ENCODE results near the gene LRRC43. TPM values are rescaled to one million over a fixed set of nuclear protein-coding genes. Genes with fewer than 3 reads are reported as not detected.
A peak's percentile ranks its signal among the peaks of the same experiment; 100 is the strongest.
"Not testable (repeated sequence)": the region's sequence is repeated elsewhere in the genome, so short reads cannot be mapped to it uniquely, and the experiment has no call there.

The LRRC43 gene
- total RNA-seq, 1 donor from 2014 or later = 1.5 TPM

DNA sequence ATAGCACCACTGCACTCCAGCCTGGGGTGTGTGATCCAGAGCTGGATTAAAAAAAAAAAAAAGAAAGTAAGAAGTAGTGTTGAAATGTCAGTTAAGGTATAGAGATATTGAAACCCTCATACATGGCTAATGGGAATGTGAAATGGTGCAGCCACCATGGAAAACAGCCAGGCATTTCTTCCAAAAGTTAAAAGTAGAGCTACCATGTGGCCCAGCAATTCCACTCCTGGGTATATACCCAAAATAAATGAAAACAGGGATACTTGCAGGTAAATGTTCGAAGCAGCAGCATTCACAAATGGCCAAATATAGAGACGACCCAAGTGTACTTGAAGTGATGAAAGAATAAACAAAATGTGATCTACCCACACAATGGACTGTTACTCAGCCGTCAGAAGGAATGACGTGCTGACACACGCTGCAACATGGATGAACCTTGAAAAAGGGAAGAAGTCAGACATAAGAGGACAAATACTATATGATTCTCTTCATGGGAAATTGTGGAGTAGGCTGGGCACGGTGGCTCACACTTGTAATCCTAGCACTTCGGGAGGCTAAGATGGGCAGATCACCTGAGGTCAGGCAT is 24.1 kb upstream of the LRRC43 start:
- no peak for DNase-seq (ENCODE audit: low read depth in 2 of 2)

DNA sequence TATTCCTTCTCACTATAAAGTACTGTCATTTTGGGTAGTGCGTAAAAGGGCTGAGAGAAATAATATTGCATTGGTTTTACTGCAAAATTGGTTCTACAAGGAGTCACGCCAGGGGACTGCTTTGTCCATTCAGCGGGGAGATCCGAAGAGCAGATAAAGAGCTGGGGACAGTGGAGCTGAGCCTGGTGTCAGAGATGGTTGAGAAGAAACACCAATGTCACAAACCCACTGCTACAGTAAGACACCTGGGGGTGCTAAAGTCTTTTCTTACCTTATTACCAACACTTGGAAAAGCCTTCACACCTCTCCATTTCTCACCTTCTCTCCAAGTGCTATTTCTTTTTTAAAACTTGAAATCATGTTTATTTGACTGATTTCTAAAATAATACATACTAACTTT is 23.0 kb upstream of the LRRC43 start:
- no peak for DNase-seq (ENCODE audit: low read depth in 2 of 2)

DNA sequence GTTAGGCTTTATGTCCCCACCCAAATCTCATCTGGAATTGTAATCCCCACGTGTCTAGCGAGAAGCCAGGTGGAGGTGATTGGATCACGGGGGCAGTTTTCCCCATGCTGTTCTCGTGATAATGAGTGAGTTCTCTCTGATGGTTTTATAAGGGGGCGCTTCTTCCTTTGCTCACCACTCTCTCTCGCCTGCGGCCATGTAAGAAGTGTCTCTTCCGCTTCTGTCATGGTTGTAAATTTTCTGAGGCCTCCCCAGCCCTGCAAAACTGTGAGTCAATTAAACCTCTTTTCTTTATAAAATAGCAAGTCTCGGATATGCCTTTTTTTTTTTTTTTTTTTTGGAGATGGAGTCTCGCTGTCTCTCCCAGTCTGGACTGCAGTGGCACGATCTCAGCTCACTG is 22.2 kb upstream of the LRRC43 start:
- no peak for DNase-seq (ENCODE audit: low read depth in 2 of 2)

DNA sequence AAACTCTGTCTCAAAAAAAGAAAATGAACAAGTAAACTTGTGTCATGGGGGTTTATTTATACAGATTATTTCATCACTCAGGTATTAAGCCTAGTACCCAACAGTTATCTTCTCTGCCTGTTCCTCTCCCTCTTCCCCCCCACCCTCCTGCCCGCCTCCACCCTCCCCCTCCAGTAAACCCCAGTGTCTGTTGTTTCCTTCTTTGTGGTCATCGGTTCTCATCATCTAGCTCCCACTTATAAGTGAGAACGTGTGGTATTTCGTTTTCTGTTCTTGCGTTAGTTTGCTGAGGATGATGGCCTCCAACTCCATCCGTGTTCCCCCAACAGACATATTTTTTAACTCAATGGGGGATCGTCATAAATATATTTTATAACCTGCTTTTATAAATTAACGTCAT is 21.2 kb upstream of the LRRC43 start:
- no peak for DNase-seq (ENCODE audit: low read depth in 2 of 2)

DNA sequence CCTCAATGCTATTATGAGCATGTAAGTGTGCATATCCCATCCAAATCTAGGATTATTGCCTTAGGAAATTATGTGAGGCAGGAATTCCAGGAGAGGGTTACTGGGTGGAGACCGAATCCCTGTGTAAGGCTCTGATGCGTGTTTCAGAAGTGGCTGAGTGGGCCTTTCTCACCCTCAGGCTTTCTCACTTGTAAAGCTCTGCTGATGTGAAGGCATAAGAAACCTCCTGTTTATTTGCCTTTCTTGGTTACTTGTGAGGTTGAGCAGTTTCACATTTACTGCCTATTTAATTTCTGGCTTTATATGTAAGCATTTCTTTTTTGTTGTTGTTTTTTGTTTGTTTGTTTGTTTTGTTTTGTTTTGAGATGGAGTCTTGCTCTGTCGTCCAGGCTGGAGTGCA is 19.9 kb upstream of the LRRC43 start:
- DNase-seq (ENCODE audit: low read depth in 2 of 2) = no peak

DNA sequence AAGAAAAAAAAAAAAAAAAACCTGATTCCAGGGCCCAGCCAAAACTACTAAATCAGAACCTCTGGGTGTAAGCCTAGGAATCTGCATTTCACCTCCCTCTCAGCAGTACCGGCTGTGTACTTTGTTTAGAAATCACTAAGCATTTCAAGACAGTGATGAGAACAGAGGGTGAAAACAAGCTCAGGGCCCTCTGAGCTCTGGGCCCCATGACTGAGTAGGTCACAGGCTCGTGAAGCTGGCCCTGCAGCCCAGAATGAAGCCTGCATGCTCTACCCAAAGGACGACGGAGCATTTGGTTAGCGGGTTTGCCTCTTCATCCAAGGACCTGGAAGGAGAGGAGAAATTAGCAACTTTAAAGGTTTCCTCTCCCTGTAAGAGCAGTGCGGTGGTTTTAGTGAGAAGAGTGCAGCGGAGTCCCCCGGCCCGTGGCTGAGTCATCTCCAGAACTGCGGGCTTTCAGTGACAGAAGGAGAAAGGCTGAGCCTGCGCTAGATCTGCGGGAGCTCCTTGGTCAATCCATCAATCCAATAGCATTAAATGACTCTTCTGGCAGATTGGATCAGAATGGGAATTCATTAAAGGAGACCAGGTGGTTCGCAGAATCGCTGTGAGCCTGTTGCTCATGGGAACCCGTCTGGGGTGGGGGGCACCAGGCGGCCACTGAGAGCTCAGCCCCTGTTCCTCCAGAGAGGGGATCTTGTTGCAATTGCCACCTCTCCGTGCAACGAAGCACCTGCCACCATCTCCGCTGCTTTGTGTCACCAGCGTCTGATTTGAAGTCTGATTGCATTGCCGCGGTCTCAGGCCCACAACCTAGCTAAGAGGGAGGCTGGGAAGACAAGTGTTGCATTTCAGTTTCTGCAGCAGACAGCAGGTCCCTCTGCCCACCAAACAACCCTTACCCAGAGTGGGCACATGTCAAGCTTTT is 16.2 kb upstream of the LRRC43 start:
- DNase-seq (ENCODE audit: low read depth in 2 of 2) = no peak

DNA sequence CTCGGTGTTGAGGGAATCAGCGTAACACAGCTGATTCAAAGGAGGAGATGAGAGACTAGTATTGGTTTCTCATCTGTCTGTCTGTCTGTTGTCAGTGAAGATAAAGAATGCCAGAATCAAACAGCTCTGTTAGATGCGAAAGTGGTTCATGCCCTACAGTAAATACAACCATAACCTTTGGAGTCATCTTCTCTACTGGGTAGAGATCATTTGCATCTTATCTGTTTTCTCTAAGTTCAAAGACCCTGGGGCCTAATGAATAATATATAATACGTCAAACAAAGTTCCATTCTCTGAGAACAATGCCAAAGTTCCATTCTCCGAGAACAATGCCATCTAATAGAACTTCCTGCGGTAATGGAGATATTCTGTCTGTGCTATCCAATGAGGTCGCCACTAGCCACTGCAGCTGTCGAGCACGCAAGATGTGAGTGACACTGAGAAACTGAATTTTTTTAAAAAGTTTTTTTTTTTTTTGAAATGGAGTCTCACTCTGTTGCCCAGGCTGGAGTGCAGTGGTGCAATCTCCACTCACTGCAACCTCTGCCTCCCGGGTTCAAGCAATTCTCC is 15.5 kb upstream of the LRRC43 start:
- peak; percentile 45 to 57 for DNase-seq (ENCODE audit: low read depth in 2 of 2)

DNA sequence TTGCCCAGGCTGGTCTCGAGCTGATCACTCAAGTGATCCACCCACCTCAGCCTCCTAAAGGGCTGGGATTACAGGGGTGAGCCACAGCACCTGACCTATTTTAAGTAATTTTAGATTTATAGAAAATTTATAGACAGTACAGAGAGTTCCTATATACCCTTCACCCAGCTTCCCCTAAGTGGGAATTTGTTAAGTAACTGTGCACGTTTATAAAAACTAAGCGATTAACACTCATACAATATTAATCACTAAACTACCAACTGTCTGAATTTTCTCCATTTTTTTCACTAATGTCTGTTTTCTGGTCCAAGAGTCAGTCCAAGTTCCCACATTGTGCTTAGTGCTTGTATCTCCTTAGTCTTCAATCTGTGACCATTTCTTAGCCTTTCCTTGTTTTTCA is 14.4 kb upstream of the LRRC43 start:
- no peak for DNase-seq (ENCODE audit: low read depth in 2 of 2)

DNA sequence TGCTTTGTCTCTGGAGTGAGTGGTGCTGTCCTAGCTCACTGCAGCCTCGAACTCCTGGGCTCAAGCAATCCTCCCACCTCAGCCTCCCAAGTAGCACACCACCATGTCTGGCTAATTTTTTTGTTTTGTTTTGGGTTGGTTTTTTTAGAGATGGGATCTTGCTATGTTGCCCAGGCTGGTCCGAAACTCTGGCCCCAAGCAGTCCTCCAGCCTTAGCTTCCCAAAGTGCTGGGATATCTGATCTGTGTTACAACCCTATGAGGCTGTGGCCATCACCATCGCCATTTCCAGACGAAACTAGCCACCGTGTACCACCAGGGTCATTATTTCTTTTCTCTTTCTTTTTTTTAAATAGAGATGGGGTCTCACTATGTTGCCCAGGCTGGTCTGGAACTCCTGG is 11.5 kb upstream of the LRRC43 start:
- DNase-seq (ENCODE audit: low read depth in 2 of 2) = no peak

DNA sequence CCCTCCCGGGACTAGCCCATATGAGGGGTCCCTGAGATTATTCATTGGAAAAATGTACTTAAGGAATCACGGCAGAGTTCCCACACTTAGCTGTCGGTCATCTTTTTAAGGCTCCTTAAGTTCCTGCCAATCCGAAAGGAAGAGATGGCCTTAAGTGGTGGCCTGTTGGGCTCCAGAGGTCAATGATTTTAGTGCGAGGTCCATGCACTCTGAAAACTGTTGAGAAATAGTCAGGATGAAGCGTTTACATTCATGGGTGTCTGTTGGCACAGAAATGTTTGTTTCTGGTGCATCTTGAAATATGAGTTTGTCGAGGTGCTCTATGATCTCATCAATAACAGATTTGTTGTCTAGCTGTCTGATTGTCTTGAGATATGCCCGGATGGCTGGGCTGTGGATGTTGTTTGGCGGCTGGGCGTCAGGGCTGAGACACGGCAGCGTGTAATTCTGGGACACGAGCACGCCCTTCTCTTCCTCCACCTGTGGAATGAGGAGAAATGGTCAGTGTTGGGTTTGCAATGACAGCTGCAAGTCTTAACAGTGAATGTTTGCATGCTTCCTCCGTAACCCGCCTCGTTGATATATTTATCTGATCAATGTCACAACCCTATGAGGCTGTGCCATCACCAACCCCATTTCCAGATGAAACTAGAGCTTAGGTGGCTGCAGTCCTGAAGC is 10.5 kb upstream of the LRRC43 start:
- no peak for DNase-seq (ENCODE audit: low read depth in 2 of 2)

DNA sequence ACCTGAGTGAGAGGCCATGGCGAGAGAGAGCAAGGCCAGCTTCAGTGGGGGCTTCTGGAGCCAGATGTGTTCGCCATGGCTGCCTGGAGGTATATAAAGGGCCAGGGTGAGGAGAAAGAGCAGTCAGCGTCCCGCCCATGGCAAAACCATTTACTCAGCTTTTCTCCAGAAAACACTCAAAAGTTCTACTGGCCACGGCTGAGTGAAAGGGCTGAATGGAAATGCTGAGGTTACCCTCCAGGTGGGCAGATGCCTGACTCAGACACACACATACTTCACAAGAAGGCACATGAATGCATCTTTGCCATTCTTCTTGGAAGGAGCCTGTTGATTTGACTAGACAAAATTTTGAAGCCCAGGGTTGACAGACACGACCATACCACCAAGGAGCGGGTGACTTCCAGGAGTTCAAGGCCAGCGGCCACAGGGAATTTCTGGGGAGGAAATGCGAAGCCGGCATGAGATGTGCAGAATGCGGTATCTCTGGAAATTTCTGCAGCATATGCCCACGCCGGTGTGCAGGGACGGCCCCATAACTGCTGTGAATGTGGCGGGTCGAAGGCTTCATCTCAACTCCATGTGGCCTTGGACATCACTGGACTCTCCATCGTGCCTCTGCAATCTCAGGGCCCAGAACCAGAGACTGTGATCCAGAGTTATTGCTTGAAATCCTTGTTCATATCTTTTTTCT is 8.6 kb upstream of the LRRC43 start, which contains the start of gene IL31:
TSS of gene IL31 (minus strand) at position 67 of the 691 bp plus-strand sequence. CDS start at position 18, 49 bp downstream.
- no peak for DNase-seq (ENCODE audit: low read depth in 2 of 2)

DNA sequence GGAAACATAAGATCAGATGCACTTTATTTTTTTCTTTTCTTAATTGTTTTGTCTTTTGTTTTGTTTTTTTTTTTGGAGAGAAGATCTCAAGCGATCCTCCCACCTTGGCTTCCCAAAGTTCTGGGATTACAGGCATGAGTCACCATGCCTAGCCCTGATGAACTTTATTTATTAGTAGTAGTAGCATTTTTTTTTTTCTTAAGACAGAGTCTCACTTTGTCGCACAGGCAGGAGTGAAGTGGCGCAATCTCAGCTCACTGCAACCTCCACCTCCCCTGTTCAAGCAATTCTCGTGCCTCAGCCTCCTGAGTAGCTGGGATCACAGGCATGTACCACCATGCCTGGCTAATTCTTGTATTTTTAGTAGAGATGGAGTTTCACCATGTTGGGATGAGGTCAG is 6.5 kb upstream of the LRRC43 start:
- not testable (repeated sequence) for DNase-seq (ENCODE audit: low read depth in 2 of 2)

DNA sequence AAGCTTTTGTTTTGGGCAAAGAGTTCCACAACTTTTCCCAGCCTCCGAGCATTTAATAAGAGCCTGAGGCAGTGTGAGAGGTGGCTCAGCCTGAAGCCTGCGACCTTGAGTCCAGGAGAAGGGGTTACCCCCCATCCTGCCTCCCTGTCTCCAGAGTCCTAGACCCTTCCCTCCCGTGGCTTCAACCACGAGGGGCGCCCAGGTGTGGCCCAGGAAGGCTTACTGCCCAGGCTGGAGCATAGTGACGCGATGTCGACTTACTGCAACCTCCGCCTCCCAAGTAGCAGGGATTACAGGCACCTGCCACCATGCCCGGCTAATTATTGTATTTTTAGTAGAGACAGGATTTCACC is 641 bp downstream of the LRRC43 start:
- DNase-seq (ENCODE audit: low read depth in 2 of 2) = no peak

DNA sequence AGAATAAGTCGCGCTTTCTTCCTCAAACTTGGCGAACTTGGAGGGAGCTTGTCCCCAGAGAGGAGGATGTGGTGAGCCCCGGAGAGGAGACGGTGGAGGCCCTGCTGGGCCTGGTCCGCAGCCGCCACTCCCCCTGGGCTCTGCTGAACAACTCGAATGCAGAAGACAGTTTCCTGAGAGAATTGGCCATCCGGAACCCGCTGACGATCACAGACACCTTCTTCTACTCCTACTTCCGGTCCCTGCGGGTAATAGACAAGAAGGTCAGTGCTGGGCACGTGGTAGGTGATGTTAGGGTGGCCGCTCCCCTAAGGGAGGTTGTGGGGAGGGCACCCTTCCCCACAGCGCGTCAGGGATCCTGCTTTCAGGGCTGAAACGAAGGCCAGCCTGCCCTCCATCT is 1.6 kb downstream of the LRRC43 start:
- DNase-seq (ENCODE audit: low read depth in 2 of 2) = no peak

DNA sequence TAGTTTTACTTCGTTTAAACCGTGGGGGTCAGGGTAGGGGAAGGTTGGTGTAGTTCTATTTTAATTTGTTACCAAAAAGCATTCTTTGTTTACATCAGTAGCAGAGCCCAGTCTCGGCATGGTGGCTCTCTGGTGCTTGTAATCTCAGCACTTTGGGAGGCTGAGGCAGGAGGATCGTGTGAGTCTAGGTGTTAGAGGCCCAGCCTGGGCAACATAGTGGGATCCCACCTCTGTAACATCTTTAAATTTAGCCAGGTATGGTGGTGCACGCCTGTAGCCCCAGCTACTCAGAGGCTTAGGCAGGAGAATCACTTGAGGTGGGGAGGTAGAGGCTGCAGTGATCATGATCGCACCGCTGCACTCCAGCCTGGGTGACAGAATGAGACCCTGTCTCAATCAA is 2.2 kb downstream of the LRRC43 start:
- no peak for DNase-seq (ENCODE audit: low read depth in 2 of 2)

DNA sequence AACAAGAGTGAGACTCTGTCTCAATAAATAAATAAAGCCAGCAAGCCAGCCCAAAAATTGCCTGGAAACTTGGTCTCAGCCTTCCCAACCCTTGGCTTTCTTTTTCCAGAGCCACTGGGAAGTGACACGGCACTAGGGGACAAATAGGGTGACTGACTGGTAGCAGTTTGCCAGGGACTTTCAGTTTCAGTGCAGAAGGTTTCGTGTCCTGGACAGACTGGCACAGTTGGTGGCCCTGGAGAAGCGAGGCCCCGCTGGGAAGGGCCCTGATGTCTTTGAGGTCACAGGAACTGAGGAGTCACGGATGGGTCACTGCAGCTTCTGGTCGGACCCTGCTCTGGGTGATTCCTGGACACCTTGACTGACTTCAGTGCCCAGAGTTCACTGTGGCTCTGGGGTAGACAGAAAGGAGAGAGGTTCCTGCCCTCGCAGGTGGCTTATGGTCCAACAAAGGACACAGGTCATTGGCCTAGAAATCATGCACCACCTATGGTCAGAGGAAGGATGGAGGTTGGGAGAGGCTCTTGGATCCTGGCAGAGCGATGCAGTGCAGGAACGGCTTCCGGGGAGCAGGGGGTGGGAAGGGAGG is 2.7 kb downstream of the LRRC43 start:
- DNase-seq (ENCODE audit: low read depth in 2 of 2) = no peak

DNA sequence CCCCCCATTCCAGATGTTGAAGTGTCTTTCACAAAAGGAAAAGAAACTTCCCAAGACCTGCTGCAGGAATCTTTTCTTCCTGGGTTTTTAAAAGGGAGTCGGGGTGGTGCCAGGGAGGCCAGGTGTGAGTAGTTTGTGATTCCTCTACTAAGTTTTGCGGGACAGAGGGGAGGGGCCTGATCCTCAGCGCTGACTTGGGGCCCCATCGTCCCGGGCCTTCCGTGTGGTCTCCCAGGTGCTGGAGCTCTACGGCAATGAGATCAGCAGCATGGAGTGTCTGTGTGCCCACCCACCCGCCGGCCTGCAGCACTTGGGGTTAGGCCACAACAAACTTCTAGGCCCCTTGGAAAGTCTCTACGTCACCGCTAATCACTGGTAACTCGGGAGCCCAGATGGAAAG is 4.5 kb downstream of the LRRC43 start:
- no peak for DNase-seq (ENCODE audit: low read depth in 2 of 2)

DNA sequence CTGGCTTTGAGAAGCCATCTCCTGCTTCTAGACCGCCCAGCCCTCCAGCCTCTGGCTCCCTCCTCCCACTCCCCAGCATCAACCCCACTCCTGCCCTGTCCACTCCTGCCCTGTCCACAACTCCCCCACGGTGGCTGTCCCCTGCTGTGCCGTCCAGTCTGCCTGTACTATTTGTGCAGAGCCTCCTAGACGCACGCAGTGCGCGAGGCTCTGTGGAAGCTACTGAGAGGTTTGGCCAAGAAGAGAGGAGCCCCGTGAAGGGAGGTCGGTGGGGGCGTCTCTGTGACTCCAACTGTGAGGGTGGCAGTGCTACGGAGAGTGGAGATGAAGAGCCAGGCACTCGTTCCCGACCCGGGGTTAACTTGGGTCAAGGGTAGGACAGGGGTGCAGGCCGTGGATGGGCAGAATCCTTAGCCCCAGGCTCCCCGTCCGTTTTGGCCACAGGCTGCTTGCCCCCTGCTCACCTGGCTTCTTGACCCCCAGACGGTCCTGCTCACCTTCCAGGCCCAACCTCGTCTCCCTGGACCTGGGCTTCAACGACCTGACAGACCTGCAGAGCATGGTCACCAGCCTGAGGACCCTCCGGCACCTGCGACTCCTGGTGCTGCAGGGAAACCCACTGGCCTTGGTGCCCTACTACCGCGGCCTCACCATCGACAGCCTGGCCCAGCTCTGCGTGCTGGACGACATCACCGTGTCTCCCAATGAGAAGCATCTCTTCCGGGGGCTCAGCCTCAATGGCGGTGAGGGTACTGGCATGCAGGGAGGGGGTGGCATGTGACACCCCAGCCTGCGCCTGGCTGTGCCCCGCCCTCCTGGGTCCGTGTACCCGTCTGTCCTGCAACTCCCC is 6.9 kb downstream of the LRRC43 start:
- DNase-seq (ENCODE audit: low read depth in 2 of 2) = no peak

DNA sequence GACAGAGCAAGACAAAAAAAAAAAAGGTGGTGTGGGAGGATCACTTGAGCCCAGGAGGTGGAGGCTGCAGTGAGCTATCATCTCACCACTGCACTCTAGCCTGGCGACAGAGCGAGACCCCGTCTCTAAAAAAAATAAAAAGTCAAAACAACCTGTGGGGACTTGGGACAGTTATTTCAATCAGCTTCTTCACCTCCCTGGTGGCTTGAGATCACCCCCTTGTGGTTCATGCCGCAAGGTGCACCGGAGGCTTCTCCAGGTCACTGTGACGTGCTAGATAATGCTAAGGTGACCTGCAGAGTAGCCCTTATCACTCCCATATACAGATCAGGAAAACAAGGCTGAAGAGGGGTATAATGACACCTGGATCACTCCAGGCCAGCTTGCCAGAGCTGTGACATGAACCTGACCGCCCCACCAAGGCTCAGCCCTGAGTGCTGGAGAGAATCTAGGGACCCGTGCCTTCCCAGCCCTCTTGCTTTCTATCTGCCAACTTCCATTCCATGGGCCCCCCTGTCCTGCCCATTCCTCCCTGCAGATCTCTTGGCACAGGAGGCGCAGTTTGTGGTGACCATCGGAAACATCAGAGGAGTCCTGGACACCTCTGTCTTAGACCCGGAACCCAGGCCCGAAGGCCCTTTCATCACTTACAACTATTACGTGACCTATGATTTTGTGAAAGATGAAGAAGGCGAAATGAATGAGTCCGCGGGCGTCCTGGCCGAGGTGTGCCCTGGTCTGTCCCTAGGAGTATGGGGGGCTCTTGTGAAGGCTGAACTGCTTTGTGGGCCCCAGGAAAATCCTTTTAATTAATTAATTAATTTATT is 8.1 kb downstream of the LRRC43 start:
- peak; percentile 56 to 74 for DNase-seq (ENCODE audit: low read depth in 2 of 2)
